Stomach smooth muscle (tissue), 2 donors: ENCODE measurements around the gene NMU.
"Not testable (repeated sequence)": the region's sequence is repeated elsewhere in the genome, so short reads cannot be mapped to it uniquely, and the experiment has no call there.

ENCODE experiments used
- H3K27ac ChIP-seq: one replicate; pipeline ENCODE4 v1.7.0; 2013; ENCODE audit warnings: mild to moderate bottlenecking, low read length, inconsistent platforms
- H3K27me3 ChIP-seq, 2 donors: one replicate each; pipeline ENCODE4 v1.7.0; 2013; ENCODE audit warnings: low read length in 2 of 2; ENCODE audit not compliant: insufficient read depth in 2 of 2, control insufficient read depth in 1 of 2
- H3K36me3 ChIP-seq, 2 donors: one replicate each; pipeline ENCODE4 v1.7.0; 2013; ENCODE audit warnings: low read length in 2 of 2; ENCODE audit not compliant: control insufficient read depth in 2 of 2, insufficient read depth in 2 of 2
- H3K4me1 ChIP-seq: one replicate; pipeline ENCODE4 v1.7.0; 2013; ENCODE audit warnings: low read length; ENCODE audit not compliant: control insufficient read depth, insufficient read depth
- H3K4me3 ChIP-seq, 2 donors: one replicate each; pipeline ENCODE4 v1.7.0; 2013; ENCODE audit warnings: low read length in 2 of 2
- H3K9ac ChIP-seq, 2 donors: one replicate each; pipeline ENCODE4 v1.7.0; 2013; ENCODE audit warnings: low read length in 2 of 2, mild to moderate bottlenecking in 1 of 2
- H3K9me3 ChIP-seq, 2 donors: one replicate each; pipeline ENCODE4 v1.7.0; 2013; ENCODE audit warnings: low read length in 2 of 2; ENCODE audit not compliant: control insufficient read depth in 2 of 2
- donor health status: healthy.
- donor health status: Pancreatic carcinoma.

The NMU gene, protein sequence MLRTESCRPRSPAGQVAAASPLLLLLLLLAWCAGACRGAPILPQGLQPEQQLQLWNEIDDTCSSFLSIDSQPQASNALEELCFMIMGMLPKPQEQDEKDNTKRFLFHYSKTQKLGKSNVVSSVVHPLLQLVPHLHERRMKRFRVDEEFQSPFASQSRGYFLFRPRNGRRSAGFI

DNA sequence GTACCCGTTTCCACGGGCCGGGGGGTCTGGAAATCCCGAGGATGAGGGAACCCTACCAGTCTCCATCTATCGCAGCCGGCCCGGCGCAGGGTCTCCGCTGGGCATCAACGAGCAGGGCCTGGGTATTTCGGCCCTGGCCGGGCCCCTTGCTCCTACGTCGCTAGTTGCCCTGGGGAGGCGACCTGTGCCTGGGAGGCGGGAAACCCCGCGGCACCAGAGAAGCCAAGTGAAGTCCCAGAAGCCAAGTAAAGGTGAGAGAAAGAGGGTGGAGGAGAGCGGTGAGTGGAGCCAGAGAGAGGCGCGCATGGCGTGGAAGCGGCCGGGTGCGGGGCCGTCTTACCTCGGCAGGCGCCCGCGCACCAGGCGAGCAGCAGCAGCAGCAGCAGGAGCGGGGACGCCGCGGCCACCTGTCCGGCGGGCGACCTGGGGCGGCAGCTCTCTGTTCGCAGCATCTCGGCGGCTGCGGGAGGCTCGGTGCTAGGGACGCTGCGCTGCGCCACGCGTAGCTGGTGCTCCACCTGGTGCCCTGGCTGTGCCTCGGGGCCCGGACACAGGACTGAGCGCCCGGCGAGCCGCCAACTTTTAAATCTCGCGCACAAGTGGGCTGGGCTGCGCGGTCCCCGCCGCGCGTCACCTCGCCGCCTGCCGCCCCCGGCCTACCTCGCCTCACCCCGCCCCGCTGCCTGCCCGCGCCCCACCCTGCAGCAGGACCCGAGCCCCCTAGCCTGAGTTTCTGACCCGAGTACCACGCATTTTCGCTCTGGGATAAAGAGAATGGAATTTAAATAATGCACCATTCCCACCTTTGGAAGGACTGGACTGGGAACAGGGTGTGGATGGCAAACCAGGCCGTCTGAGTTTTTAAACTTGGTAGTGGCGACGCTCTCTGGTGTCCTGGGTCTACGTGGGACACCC, at the start of gene NMU:
TSS of gene NMU (minus strand) at position 558 of the 915 bp plus-strand sequence. CDS start at position 452, 106 bp downstream.
- H3K4me3 ChIP-seq = peak within 1 kb of the TSS; percentile 17 to 57
- H3K27me3 ChIP-seq = peaks cover 20 to 41% of the 10 kb centered on the region in 2 donors
- no peak within 1 kb of the TSS for H3K9ac ChIP-seq
- no peak within 1 kb of the TSS for H3K27ac ChIP-seq
- peaks cover 10% of the 10 kb centered on the region for H3K4me1 ChIP-seq
- H3K9me3 ChIP-seq = no peaks in the 10 kb centered on the region
- no peaks in the 10 kb centered on the region for H3K36me3 ChIP-seq

DNA sequence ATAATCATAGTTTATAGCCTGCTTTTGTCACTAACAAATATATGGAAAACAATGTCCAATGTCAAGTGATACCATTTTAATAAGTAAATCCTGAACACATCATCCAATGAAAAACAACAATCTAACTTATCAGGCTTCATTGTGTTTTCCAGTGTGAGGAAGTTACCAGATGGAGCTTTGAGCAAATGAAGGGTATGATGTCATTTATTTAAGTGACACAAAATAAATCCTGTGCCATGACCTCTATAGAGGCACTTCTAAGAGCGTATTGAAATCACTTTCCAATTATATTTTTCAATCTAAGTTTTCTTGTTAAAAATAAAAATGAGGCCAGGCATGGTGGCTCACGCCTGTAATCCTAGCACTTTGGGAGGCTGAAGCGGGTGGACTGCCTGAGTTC, 48.2 kb upstream of the NMU start:
- Histone ChIP-seq H3K4me1 (no peaks in the 10 kb centered on the region), H3K4me3 (no peak overlapping the region), H3K27me3 (no peaks in the 10 kb centered on the region), H3K9me3 (no peaks in the 10 kb centered on the region), H3K36me3 (no peaks in the 10 kb centered on the region), H3K9ac (no peak overlapping the region), H3K27ac (no peak overlapping the region)

DNA sequence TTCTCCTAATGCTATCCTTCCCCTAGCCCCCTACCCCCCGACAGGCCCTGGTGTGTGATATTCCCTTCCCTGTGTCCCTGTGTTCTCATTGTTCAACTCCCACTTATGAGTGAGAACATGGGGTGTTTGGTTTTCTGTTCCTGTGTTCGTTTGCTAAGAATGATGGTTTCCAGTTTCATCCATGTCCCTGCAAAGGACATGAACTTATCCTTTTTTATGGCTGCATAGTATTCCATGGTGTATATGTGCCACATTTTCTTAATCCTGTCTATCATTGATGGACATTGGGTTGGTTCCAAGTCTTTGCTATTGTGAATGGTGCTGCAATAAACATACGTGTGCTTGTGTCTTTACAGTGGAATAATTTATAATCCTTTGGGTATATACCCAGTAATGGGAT, 46.7 kb upstream of the NMU start:
- H3K9ac ChIP-seq, H3K27ac ChIP-seq, H3K27me3 ChIP-seq, H3K36me3 ChIP-seq, H3K4me3 ChIP-seq, H3K9me3 ChIP-seq, H3K4me1 ChIP-seq: not testable (repeated sequence)

DNA sequence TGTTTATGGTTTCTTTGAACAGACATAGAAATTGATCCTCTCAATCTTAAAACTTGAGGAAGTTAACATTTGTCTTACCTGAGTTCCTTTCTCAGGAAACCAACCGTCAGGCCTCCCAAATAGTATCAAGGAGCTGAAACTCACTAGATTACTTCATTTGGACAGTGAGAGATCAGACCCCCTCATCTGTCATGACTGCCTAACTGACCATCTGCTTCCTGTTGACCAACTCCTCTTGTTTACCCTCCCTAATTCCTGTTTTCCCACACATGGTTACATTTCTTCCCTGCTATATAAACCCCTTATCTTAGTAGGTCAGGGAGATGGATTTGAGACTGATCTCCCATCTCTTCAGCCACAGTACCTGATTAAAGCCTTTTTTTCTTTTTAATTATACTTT, 46.2 kb upstream of the NMU start:
- H3K4me3 ChIP-seq = no peak overlapping the region
- no peaks in the 10 kb centered on the region for H3K36me3 ChIP-seq
- no peaks in the 10 kb centered on the region for H3K27me3 ChIP-seq
- H3K9ac ChIP-seq = no peak overlapping the region
- no peaks in the 10 kb centered on the region for H3K9me3 ChIP-seq
- no peak overlapping the region for H3K27ac ChIP-seq
- H3K4me1 ChIP-seq = no peaks in the 10 kb centered on the region

DNA sequence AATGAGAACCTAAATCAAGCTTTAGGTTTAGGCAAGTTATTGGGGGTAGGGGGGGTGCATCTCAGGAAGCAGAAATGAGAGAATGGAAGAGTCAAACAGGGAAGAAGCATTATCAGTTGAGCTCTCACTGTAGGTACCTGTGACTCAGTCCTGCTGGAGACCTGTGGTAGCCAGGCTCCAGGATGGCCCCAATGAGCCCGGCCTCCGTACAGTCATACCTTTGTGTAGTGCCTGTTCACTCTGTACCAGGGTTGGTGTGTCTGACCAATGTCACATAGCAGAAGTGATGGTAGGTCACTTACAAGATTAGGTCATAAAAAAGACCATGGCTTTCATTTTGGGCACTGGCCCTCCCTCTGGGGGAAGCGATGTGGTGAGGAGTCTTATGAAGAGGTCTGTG, 45.3 kb upstream of the NMU start:
- Histone ChIP-seq H3K27me3 (no peaks in the 10 kb centered on the region), H3K4me3 (no peak overlapping the region), H3K27ac (no peak overlapping the region), H3K4me1 (no peaks in the 10 kb centered on the region), H3K9ac (no peak overlapping the region), H3K9me3 (no peaks in the 10 kb centered on the region), H3K36me3 (no peaks in the 10 kb centered on the region)

DNA sequence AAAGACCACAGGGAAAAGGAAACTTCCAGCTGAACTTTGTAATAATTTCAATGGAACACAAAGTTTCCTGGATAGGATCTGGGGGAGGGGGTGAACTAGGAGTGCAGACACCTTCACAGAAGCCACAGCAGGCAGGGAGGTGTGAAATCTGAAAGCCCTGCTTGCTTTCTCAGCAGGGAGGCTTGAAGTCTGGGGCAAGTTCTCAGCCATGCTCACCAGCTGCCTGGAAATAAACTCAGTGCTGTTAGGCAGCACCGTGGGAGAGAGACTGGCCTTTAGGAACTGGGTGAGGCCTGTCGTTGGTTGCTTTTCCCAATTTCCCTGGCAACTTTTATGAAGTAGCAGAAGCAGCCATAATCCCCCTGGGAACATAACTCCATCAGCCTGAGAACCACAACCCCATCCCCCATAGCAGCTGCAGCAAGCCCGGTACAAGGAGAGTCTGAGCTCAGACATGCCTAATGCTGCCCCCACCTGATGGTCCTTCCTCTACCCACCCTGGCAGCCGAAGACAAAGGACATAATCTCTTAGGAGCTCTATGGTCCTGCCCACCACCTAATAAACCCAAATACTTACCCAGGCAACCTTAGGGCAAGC, 39.2 kb upstream of the NMU start:
- Histone ChIP-seq H3K27me3 (peaks cover 0 to 4% of the 10 kb centered on the region in 2 donors), H3K4me1 (no peaks in the 10 kb centered on the region), H3K9me3 (peaks cover 0 to 3% of the 10 kb centered on the region in 2 donors), H3K4me3 (no peak overlapping the region), H3K27ac (no peak overlapping the region), H3K36me3 (no peaks in the 10 kb centered on the region), H3K9ac (no peak overlapping the region)

DNA sequence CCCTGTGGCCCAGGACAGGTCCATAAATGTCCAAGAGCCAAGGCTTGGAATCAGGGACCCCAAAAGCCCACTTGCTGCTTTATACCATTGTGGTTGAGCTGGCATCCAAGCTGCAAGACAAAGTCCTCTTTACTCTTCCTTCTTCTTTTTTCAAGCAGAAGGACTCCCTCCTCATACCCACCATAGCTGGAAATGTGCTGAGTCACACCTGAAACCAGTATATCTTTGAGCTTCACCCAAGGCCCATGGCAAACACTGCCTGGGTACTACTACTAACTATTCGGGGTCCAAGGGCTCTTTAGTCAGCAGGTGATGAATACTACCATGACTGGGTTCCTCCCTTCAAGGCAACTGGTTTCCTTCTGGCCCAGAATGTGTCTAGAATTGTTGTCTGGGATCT, 37.3 kb upstream of the NMU start:
- H3K9ac ChIP-seq = no peak overlapping the region
- H3K4me1 ChIP-seq = no peaks in the 10 kb centered on the region
- H3K27me3 ChIP-seq = peaks cover 0 to 4% of the 10 kb centered on the region in 2 donors
- no peak overlapping the region for H3K4me3 ChIP-seq
- no peaks in the 10 kb centered on the region for H3K36me3 ChIP-seq
- H3K9me3 ChIP-seq = peaks cover 0 to 3% of the 10 kb centered on the region in 2 donors
- no peak overlapping the region for H3K27ac ChIP-seq

DNA sequence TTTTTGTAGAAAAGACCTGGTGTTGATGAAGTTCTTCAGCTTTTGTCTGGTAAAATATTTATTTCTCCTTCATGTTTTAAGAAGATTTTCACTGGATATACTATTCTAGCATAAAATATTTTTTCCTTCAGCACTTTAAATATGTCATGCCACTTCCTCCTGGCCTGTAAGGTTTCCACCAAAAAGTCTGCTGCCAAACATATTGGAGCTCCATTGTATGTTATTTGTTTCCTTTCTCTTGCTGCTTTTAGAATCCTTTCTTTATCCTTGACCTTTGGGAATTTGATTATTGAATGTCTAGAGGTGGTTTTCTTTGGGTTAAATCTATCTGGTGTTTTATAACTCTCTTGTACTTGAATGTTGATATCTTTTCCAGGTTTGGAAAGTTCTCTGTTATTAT, 35.6 kb upstream of the NMU start:
- Histone ChIP-seq H3K27me3 (peaks cover 0 to 4% of the 10 kb centered on the region in 2 donors), H3K4me3 (no peak overlapping the region), H3K9ac (no peak overlapping the region), H3K4me1 (no peaks in the 10 kb centered on the region), H3K27ac (no peak overlapping the region), H3K36me3 (no peaks in the 10 kb centered on the region), H3K9me3 (peaks cover 0 to 3% of the 10 kb centered on the region in 2 donors)

DNA sequence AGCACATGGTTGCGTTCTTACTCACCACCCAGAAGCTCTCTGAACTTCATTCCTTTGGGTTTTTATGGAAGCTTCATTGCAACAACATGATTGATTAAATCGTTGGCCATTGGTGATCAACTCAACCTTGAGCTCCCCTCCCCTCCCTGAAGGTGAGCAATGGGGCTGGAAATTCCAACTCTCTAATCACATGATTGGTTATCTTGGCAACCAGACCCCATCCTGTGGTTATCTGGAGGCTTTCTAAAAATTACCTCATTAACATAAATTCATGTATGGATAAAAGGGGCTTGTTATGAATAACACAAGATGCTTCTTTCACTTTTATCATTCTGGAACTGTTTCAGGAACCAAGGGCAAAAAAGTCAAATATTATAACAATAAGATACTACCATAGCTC, 34.6 kb upstream of the NMU start:
- no peak overlapping the region for H3K4me3 ChIP-seq
- no peaks in the 10 kb centered on the region for H3K4me1 ChIP-seq
- no peaks in the 10 kb centered on the region for H3K36me3 ChIP-seq
- no peak overlapping the region for H3K9ac ChIP-seq
- peaks cover 0 to 3% of the 10 kb centered on the region in 2 donors for H3K9me3 ChIP-seq
- H3K27me3 ChIP-seq = peaks cover 0 to 4% of the 10 kb centered on the region in 2 donors
- no peak overlapping the region for H3K27ac ChIP-seq

DNA sequence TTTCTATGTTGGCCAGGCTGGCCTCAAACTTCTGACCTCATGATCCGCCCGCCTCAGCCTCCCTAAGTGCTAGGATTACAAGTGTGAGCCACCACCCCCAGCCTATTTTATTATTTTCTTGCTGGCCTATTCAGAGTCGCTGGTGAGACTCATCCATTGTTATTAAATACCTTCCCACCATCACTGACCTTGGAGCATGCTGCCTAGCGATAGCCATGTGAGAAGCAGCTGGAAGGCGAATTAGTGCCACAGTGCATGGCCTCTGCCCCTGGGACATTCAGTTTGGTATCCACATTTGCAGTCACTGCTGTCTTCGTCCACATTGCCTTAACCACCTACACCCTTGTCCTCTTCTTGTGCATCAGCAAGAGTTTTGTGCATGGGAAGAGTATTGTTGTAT, 32.4 kb upstream of the NMU start:
- no peaks in the 10 kb centered on the region for H3K27me3 ChIP-seq
- H3K36me3 ChIP-seq = no peaks in the 10 kb centered on the region
- no peak overlapping the region for H3K9ac ChIP-seq
- no peaks in the 10 kb centered on the region for H3K4me1 ChIP-seq
- no peak overlapping the region for H3K27ac ChIP-seq
- H3K9me3 ChIP-seq = peaks cover 0 to 1% of the 10 kb centered on the region in 2 donors
- H3K4me3 ChIP-seq = no peak overlapping the region
